Ovary (tissue), 9 donors: ENCODE measurements around the gene PIK3R5. TPM values are rescaled to one million over a fixed set of nuclear protein-coding genes. Genes with fewer than 3 reads are reported as not detected.

Experiments
- DNase-seq, 5 donors: peaks; one replicate each; pipeline ENCODE4 v3.0.0-alpha.2; 2019 to 2020
- H3K27ac ChIP-seq, 2 donors: fragments of 200-600 bp; one replicate each; pipeline versions ENCODE4 v1.5.1 to v1.8.0; 2019 to 2022
- H3K27me3 ChIP-seq: fragments of 200-600 bp; one replicate; pipeline ENCODE4 v1.8.0; 2022
- H3K36me3 ChIP-seq: fragments of 200-600 bp; sonication (generic); one replicate; pipeline ENCODE4 v1.5.1; 2019
- H3K4me1 ChIP-seq: one replicate; pipeline ENCODE4 v1.8.1; 2013; ENCODE audit warnings: mild to moderate bottlenecking, moderate library complexity; ENCODE audit not compliant: insufficient read depth
- H3K4me3 ChIP-seq: fragments of 200-600 bp; sonication (generic); one replicate; pipeline ENCODE4 v1.5.1; 2017
- H3K9me3 ChIP-seq, 2 donors: fragments of 200-600 bp in 1 of 2; sonication (generic) in 1 of 2; one replicate each; pipeline versions ENCODE4 v1.5.1 to v1.8.1; 2013 to 2019; ENCODE audit warnings: mild to moderate bottlenecking in 1 of 2, moderate library complexity in 1 of 2
- EP300 ChIP-seq: sonication (generic); formaldehyde crosslinking; IDR thresholded peaks from one replicate; pipeline ENCODE4 v1.6.1; 2017; ENCODE audit warnings: antibody characterized with exemption
- POLR2A ChIP-seq: fragments of 450-650 bp; IDR thresholded peaks from one replicate; pipeline ENCODE4 v1.6.1; 2017; ENCODE audit warnings: antibody characterized with exemption, mild to moderate bottlenecking, moderate library complexity
- WGBS, 3 donors: extraction: QIAGEN DNeasy Blood & Tissue Kit in 1 of 3; methylation state at CpG; one replicate each; pipeline versions ENCODE4 v1.1.5 to v1.1.7; 2013 to 2017; 5-methylcytosine and 5-hydroxymethylcytosine counted together
- intact Hi-C, 4 donors: fragments of 100-400 bp; cut with DNase I; formaldehyde crosslinking; loops; one replicate each; pipeline versions ENCODE4 v1.11.0 to v1.15.1; 2022 to 2023
- polyA plus RNA-seq, 2 donors: library from polyadenylated mRNA; stranded (reverse); fragments of 200-250 nt in 1 of 2; fragments of 350-450 nt in 1 of 2; fragmentation: Illumina TruSeq in 1 of 2; extraction: RNeasy Lipid Tissue Mini Kit (QIAGEN cat#74804) in 1 of 2; gene quantifications; one replicate each; pipeline ENCODE4 v1.2.3, GENCODE V29; 2013 to 2014
- total RNA-seq, 7 donors: library from RNA; depleted of rRNA in 2 of 7; stranded (reverse); fragments of >200 nt in 2 of 7; fragmentation: NEBNext Ultra II Directional in 3 of 7; extraction: Animal tissue kit (Norgen Biotek cat#: 25700) in 3 of 7; gene quantifications; one replicate each; pipeline versions ENCODE4 v1.1.0 to v1.2.4, GENCODE V29; 2016 to 2023
- TF ChIP-seq, protein P1 (sequence below), 3 donors: fragments of 450-650 bp in 2 of 3; fragments of 200-600 bp in 1 of 3; IDR thresholded peaks; one replicate each; pipeline versions ENCODE4 v1.5.1 to v1.8.0; 2016 to 2022; ENCODE audit warnings: antibody characterized with exemption in 3 of 3, mild to moderate bottlenecking in 1 of 3
- donor health status: DM: no; HTN: no; CAD: no; lungs with moderate emphysema.
- donor health status: DM: no; HTN: no; CAD: no.
- donor health status: Bipolar disorder and iron deficiency.
- donor health status: DM: yes; HTN: yes; CAD: no.
- donor health status: DM: no; HTN: no; CAD: no.
- donor health status: DM: yes; HTN: yes; CAD: no.

PIK3R5 gene
- total and polyA plus RNA-seq, 9 donors, result 0.86 to 8.9 (median 3.7) TPM

DNA sequence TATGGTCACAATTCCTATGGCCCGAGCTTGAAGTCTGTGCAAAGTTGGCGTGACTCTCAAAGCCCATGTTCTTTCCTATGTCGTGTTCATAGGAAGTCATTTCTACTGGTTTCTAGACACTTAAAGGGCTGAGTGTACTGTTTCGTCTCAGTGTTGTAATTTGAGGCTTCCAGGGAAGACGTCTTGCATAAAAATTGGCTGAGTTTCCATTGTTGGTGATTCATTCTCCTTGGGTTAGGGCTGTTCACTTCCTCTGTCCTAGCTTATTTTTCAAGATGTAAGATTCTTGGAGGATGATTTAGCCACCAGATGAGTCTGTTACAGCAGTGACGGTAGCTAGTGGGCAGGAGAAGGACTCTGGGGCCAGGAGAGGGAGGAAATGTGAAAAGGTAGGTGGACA, 43.1 kb downstream of the PIK3R5 start:
- Histone ChIP-seq H3K4me3 (no peak overlapping the region), H3K36me3 (no peaks in the 10 kb centered on the region), H3K27ac (no peak overlapping the region), H3K4me1 (no peaks in the 10 kb centered on the region), H3K27me3 (no peaks in the 10 kb centered on the region), H3K9me3 (no peaks in the 10 kb centered on the region)
- DNase-seq, result no peak
- WGBS, 3 donors, result 27 to 31% (median 30%) methylated on average over 6 of the region's 6 CpGs
- TF ChIP-seq EP300 (no peak), POLR2A (no peak)
- TF ChIP-seq, protein P1, sequence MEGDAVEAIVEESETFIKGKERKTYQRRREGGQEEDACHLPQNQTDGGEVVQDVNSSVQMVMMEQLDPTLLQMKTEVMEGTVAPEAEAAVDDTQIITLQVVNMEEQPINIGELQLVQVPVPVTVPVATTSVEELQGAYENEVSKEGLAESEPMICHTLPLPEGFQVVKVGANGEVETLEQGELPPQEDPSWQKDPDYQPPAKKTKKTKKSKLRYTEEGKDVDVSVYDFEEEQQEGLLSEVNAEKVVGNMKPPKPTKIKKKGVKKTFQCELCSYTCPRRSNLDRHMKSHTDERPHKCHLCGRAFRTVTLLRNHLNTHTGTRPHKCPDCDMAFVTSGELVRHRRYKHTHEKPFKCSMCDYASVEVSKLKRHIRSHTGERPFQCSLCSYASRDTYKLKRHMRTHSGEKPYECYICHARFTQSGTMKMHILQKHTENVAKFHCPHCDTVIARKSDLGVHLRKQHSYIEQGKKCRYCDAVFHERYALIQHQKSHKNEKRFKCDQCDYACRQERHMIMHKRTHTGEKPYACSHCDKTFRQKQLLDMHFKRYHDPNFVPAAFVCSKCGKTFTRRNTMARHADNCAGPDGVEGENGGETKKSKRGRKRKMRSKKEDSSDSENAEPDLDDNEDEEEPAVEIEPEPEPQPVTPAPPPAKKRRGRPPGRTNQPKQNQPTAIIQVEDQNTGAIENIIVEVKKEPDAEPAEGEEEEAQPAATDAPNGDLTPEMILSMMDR (IDR thresholded peaks at IDR 0.05), result no peak
- intact Hi-C loops, result no loop called here

DNA sequence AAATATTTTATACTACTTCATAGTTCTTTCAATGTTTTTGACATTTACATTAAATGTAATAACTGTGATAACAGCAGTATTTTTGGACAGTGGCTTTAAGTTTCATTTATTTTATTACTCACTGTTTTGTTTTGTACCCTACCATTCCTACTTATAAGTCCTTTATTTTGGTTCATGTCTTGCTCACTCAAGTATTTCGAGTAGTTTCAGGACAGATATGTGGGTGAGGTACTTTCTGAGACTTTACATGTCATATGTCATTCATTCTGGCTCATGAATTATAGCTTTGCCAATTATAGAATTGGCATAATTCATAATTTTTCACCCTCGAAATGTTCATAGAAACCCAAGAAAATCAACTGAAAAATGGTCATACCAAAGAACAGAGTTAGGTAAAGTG, 44.4 kb downstream of the PIK3R5 start:
- intact Hi-C loops, result no loop called here
- no peak for DNase-seq
- H3K9me3 ChIP-seq, result no peaks in the 10 kb centered on the region
- no peaks in the 10 kb centered on the region for H3K4me1 ChIP-seq
- no peak overlapping the region for H3K27ac ChIP-seq
- no peaks in the 10 kb centered on the region for H3K27me3 ChIP-seq
- H3K36me3 ChIP-seq, result no peaks in the 10 kb centered on the region
- TF ChIP-seq, protein P1 (IDR thresholded peaks at IDR 0.05), result no peak
- no peak for TF ChIP-seq POLR2A
- TF ChIP-seq EP300, result no peak
- WGBS, 3 donors, result 48 to 59% (median 49%) methylated on average over 2 of the region's 2 CpGs
- H3K4me3 ChIP-seq, result no peak overlapping the region

DNA sequence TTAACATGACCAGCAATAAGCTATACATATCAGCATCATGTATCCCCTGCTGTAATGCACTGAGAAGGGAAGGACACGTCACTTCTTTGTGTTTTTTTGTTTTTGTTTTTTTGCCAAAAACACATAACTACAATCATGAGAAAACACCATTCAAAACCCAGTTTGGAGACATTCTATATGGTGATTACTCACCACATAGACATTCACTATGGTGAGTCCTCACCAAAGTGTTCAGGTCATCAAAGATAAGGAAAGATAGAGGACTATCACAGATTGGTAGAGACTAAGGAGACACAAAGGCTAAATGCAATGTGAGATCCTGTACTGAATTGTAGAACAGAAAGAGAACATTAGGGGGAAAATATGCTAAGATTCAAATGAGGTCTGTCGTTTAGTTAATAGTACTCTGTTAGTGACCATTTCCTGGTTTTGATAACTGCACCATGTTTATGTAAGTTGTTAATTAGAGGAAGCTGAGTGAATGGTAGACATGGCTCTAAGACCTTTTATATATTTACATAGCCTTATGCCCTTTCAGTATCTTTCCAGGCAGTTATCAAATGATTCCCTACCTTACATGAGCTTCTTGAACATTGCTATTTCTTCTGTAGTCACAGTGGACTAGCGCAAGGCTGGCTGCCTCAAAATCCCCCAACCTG, 46.6 kb downstream of the PIK3R5 start:
- no peak for DNase-seq
- H3K27me3 ChIP-seq, result no peaks in the 10 kb centered on the region
- no peak overlapping the region for H3K27ac ChIP-seq
- no peak overlapping the region for H3K4me3 ChIP-seq
- no peaks in the 10 kb centered on the region for H3K4me1 ChIP-seq
- no peaks in the 10 kb centered on the region for H3K9me3 ChIP-seq
- TF ChIP-seq, protein P1 (IDR thresholded peaks at IDR 0.05), result no peak
- TF ChIP-seq POLR2A (no peak), EP300 (no peak)
- no peaks in the 10 kb centered on the region for H3K36me3 ChIP-seq
- intact Hi-C loops, result no loop called here
- 58 to 65% (median 60%) methylated on average over 3 of the region's 3 CpGs for WGBS, 3 donors

DNA sequence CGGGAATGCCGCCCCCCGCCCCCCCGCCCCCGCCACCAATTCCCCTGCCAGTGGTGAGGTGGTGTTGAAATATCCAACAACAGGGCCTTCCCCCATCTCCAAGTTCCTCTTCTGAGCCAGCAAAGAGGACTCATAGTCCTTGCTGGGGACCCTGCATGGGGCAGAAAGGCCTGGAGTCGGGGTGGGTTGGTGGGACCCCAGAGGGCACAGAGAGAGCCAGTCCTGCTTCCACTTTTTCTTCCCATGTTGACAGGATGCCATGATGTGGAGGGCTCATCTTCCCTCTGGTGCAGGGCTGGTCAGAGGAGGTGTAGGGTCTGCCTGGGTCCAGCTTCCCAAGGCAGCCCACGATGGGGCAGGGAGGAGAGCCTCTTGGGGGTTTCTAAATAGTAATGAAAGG, 49.0 kb downstream of the PIK3R5 start:
- no peaks in the 10 kb centered on the region for H3K9me3 ChIP-seq
- no peak for DNase-seq
- intact Hi-C loops, result no loop called here
- no peaks in the 10 kb centered on the region for H3K27me3 ChIP-seq
- no peak overlapping the region for H3K4me3 ChIP-seq
- no peak overlapping the region for H3K27ac ChIP-seq
- no peaks in the 10 kb centered on the region for H3K4me1 ChIP-seq
- 72 to 78% (median 76%) methylated on average over 7 of the region's 7 CpGs for WGBS, 3 donors
- H3K36me3 ChIP-seq, result no peaks in the 10 kb centered on the region
- TF ChIP-seq, protein P1 (IDR thresholded peaks at IDR 0.05), result no peak
- TF ChIP-seq EP300 (no peak), POLR2A (no peak)
